ENCODE data around the gene PHF2. TPM values are rescaled to one million over a fixed set of nuclear protein-coding genes. Genes with fewer than 3 reads are reported as not detected.

Gene PHF2
- total RNA-seq, 2 donors from 2014 or later = 32.4 to 32.9 TPM

GRCh38 chr9:93662952-93663572, 86.7 kb downstream of the PHF2 start:
- Histone ChIP-seq H3K4me3 (no peak overlapping the region), H3K9me3 (no peaks in the 10 kb centered on the region), H3K27ac (no peak overlapping the region), H3K36me3 (peaks cover 5 to 6% of the 10 kb centered on the region in 2 donors), H3K27me3 (replicated peaks; ENCODE audit: insufficient read depth) (no peaks in the 10 kb centered on the region), H3K4me1 (replicated peaks) (no peaks in the 10 kb centered on the region)
- WGBS = 83% methylated on average over 9 of the region's 9 CpGs
- no peak for TF ChIP-seq CTCF (IDR thresholded peaks at IDR 0.05)
- no peak for TF ChIP-seq POLR2AphosphoS5 (IDR thresholded peaks at IDR 0.05)
- no peak for TF ChIP-seq POLR2A (IDR thresholded peaks at IDR 0.05)
- intact Hi-C loops (cut with DNase I) = no loop called here
- DNase-seq (ENCODE audit: low spot score) = no peak

DNA sequence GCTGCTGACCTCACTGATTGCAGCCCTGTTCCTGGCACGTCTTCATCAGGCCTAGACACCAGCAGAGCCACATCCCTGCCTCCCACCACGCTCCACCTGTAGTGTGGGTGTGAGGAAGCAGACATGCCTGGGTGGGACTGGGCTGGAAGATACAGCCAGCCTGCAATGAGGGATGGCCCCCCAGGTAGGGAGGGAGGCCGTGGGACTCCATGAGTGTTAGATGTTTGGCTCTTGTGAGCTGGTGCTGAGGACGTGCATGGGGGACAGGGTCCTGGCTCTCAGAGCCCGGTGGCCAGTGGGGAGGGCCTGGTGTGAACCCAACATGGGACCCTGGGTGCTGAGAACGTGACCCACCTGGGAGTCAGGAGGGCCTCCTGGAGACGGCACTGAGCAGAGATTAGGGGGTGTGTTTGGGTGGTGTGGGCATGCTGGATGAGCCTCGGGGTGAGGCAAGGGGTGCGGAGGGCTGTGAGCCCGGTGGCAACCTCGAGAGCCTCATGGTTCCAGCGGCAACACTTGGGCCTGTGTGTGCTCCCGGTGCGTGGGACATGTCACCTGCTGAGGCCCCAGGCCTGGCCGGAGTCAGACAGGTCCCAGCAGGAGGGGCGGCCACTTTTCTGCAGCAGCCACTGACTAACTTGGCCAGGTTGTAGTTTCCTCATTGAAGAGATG, 87.6 kb downstream of the PHF2 start:
- WGBS = 87% methylated on average over 16 of the region's 16 CpGs
- TF ChIP-seq POLR2AphosphoS5 (IDR thresholded peaks at IDR 0.05) (no peak), CTCF (IDR thresholded peaks at IDR 0.05) (no peak), POLR2A (IDR thresholded peaks at IDR 0.05) (no peak)
- Histone ChIP-seq H3K4me1 (replicated peaks) (no peaks in the 10 kb centered on the region), H3K36me3 (peaks cover 5 to 6% of the 10 kb centered on the region in 2 donors), H3K27me3 (replicated peaks; ENCODE audit: insufficient read depth) (no peaks in the 10 kb centered on the region), H3K27ac (no peak overlapping the region), H3K4me3 (no peak overlapping the region), H3K9me3 (no peaks in the 10 kb centered on the region)
- no peak for DNase-seq (ENCODE audit: low spot score)
- intact Hi-C loops (cut with DNase I) = no loop called here

- intact Hi-C loops (cut with DNase I) = no loop called here
- H3K9me3 ChIP-seq = no peaks in the 10 kb centered on the region
- peaks cover 5 to 6% of the 10 kb centered on the region in 2 donors for H3K36me3 ChIP-seq
- 90% methylated on average over 15 of the region's 15 CpGs for WGBS
- H3K27ac ChIP-seq = no peak overlapping the region
- H3K27me3 ChIP-seq (replicated peaks; ENCODE audit: insufficient read depth) = no peaks in the 10 kb centered on the region
- H3K4me3 ChIP-seq = no peak overlapping the region
- TF ChIP-seq POLR2A (IDR thresholded peaks at IDR 0.05) = no peak
- TF ChIP-seq POLR2AphosphoS5 (IDR thresholded peaks at IDR 0.05) = no peak
- TF ChIP-seq CTCF (IDR thresholded peaks at IDR 0.05) = no peak
- H3K4me1 ChIP-seq (replicated peaks) = no peaks in the 10 kb centered on the region
- no peak for DNase-seq (ENCODE audit: low spot score)
Observed at GRCh38 chr9:93664549-93665120, 88.3 kb downstream of the PHF2 start.

- no peaks in the 10 kb centered on the region for H3K9me3 ChIP-seq
- H3K27me3 ChIP-seq (replicated peaks; ENCODE audit: insufficient read depth) = no peaks in the 10 kb centered on the region
- no peak overlapping the region for H3K4me3 ChIP-seq
- H3K4me1 ChIP-seq (replicated peaks) = no peaks in the 10 kb centered on the region
- no peak for DNase-seq (ENCODE audit: low spot score)
- intact Hi-C loops (cut with DNase I) = no loop called here
- 94% methylated on average over 7 of the region's 9 CpGs for WGBS
- TF ChIP-seq POLR2AphosphoS5 (IDR thresholded peaks at IDR 0.05) (no peak), POLR2A (IDR thresholded peaks at IDR 0.05) (no peak), CTCF (IDR thresholded peaks at IDR 0.05) (no peak)
- no peak overlapping the region for H3K27ac ChIP-seq
- peaks cover 5 to 6% of the 10 kb centered on the region in 2 donors for H3K36me3 ChIP-seq
Observed at GRCh38 chr9:93665128-93665636, 88.8 kb downstream of the PHF2 start.
